Smooth muscle cell (in vitro differentiated cells): ENCODE results near the gene CD46. TPM values are rescaled to one million over a fixed set of nuclear protein-coding genes. Genes with fewer than 3 reads are reported as not detected.

Source experiments
- DNase-seq: peaks from one replicate; lab custom pipeline; 2025; ENCODE audit not compliant: unreplicated experiment; lab: John Stamatoyannopoulos, UW
- H2AFZ ChIP-seq: fragments of 200-600 bp; sonication (generic); 2 replicates; pipeline ENCODE4 v1.6.0; 2016; ENCODE audit warnings: antibody characterized with exemption, low read depth, mild to moderate bottlenecking
- H3F3A ChIP-seq: fragments of 200-600 bp; sonication (generic); 2 replicates; pipeline ENCODE4 v1.6.0; 2017; ENCODE audit warnings: antibody characterized with exemption, low read depth
- H3K27ac ChIP-seq: fragments of 200-600 bp; sonication (generic); 2 replicates; pipeline ENCODE4 v1.5.1; 2016; ENCODE audit warnings: low read depth, mild to moderate bottlenecking
- H3K27me3 ChIP-seq: fragments of 200-600 bp; sonication (generic); 2 replicates; pipeline ENCODE4 v1.6.1; 2016; ENCODE audit warnings: low read depth, mild to moderate bottlenecking
- H3K36me3 ChIP-seq: fragments of 200-600 bp; sonication (generic); 2 replicates; pipeline ENCODE4 v1.5.1; 2016; ENCODE audit warnings: low read depth
- H3K4me1 ChIP-seq: fragments of 200-600 bp; sonication (generic); 2 replicates; pipeline ENCODE4 v1.5.1; 2016; ENCODE audit warnings: low read depth
- H3K4me2 ChIP-seq: fragments of 200-600 bp; sonication (generic); 2 replicates; pipeline ENCODE4 v1.6.0; 2016; ENCODE audit warnings: mild to moderate bottlenecking
- H3K4me3 ChIP-seq: fragments of 200-600 bp; sonication (generic); 2 replicates; pipeline ENCODE4 v1.5.1; 2016; ENCODE audit warnings: mild to moderate bottlenecking
- H3K79me2 ChIP-seq: fragments of 200-600 bp; sonication (generic); 2 replicates; pipeline ENCODE4 v1.6.0; 2016; ENCODE audit warnings: low read depth, mild to moderate bottlenecking
- H3K9ac ChIP-seq: fragments of 200-600 bp; sonication (generic); 2 replicates; pipeline ENCODE4 v1.6.0; 2016; ENCODE audit warnings: low read depth
- H3K9me3 ChIP-seq: fragments of 200-600 bp; sonication (generic); replicated peaks from 2 replicates; pipeline ENCODE4 v1.5.1; 2016; ENCODE audit warnings: low read depth
- H4K20me1 ChIP-seq: fragments of 200-600 bp; sonication (generic); 2 replicates; pipeline ENCODE4 v1.6.0; 2016; ENCODE audit warnings: low read depth
- CTCF ChIP-seq: fragments of 200-600 bp; sonication (generic); IDR thresholded peaks from 2 replicates; pipeline ENCODE4 v1.5.1; 2017; ENCODE audit warnings: borderline replicate concordance, mild to moderate bottlenecking, antibody characterized with exemption; ENCODE audit not compliant: insufficient read depth, poor library complexity, severe bottlenecking
- WGBS: methylation state at CpG from one replicate; pipeline ENCODE4 v1.1.7; 2016; ENCODE audit warnings: low lambda C conversion rate; 5-methylcytosine and 5-hydroxymethylcytosine counted together
- polyA plus RNA-seq: library from polyadenylated mRNA; unstranded; fragments of >200 nt; fragmentation: Nextera tagmentation; extraction: Ambion mirVana; gene quantifications from 2 replicates; pipeline ENCODE4 v1.2.1, GENCODE V29; 2016
- total RNA-seq: library from RNA; depleted of rRNA; stranded (reverse); fragments of >200 nt; gene quantifications from 2 replicates; pipeline ENCODE4 v1.2.3, GENCODE V29; 2014

Gene CD46
- total and polyA plus RNA-seq, 2 experiments from 2014 or later: 117 to 234 TPM

GRCh38 chr1:207826557-207827487 lies 75.0 kb downstream of the CD46 start:
- peak overlapping the region; percentile 79 for H3K27ac ChIP-seq
- peak overlapping the region; percentile 30 for H3K9ac ChIP-seq
- peak overlapping the region; percentile 53 for H3K4me2 ChIP-seq

GRCh38 chr1:207827488-207827830 lies 75.6 kb downstream of the CD46 start:
- no peak overlapping the region for H3K4me2 ChIP-seq
- no peaks in the 10 kb centered on the region for H3K79me2 ChIP-seq
- no peaks in the 10 kb centered on the region for H4K20me1 ChIP-seq
- no peaks in the 10 kb centered on the region for H3K9me3 ChIP-seq
- no peak for DNase-seq
- no peaks in the 10 kb centered on the region for H3K27me3 ChIP-seq
- peaks cover 6% of the 10 kb centered on the region for H3K4me1 ChIP-seq
- no peak for TF ChIP-seq CTCF
- H2AFZ ChIP-seq: no peak overlapping the region
- H3K9ac ChIP-seq: no peak overlapping the region
- WGBS: 96% methylated on average over 2 of the region's 2 CpGs
- H3K36me3 ChIP-seq: no peaks in the 10 kb centered on the region
- H3F3A ChIP-seq: peaks cover 4% of the 10 kb centered on the region
- no peak overlapping the region for H3K4me3 ChIP-seq
- H3K27ac ChIP-seq: no peak overlapping the region

More at GRCh38 chr1:207826557-207827487, 75.0 kb downstream of the CD46 start:
- no peaks in the 10 kb centered on the region for H3K27me3 ChIP-seq
- H3K9me3 ChIP-seq: no peaks in the 10 kb centered on the region
- no peaks in the 10 kb centered on the region for H3K79me2 ChIP-seq
- TF ChIP-seq CTCF: no peak
- no peak for DNase-seq
- H2AFZ ChIP-seq: no peak overlapping the region
- peaks cover 6% of the 10 kb centered on the region for H3K4me1 ChIP-seq
- no peaks in the 10 kb centered on the region for H4K20me1 ChIP-seq
- H3K36me3 ChIP-seq: no peaks in the 10 kb centered on the region
- peaks cover 4% of the 10 kb centered on the region for H3F3A ChIP-seq
- peak overlapping the region; percentile 21 for H3K4me3 ChIP-seq
- 86% methylated on average over 18 of the region's 18 CpGs for WGBS

DNA sequence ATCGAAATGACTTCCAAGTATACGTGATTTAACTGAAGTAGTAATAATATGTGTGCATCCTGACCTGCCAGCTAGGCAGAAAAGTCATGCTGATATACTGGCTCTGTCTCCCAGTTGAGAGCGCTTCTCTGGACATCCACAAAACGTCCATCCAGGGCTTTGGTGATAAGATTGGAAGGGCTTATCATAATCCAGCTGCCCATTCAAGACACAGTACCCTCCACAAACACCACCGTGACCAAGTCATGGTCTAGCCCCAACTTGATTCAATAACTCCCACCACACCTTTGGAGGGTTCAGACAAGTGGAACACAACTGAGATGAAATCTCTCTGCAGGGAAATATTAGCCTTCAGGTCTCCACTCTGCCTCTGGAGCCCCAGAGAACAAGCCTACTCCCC lies 76.2 kb downstream of the CD46 start:
- Histone ChIP-seq H3K4me2 (no peak overlapping the region), H3K9ac (no peak overlapping the region), H2AFZ (no peak overlapping the region), H3K4me1 (peaks cover 6% of the 10 kb centered on the region), H3K36me3 (no peaks in the 10 kb centered on the region), H3K27me3 (no peaks in the 10 kb centered on the region), H3K27ac (no peak overlapping the region), H3K4me3 (no peak overlapping the region), H3K79me2 (no peaks in the 10 kb centered on the region), H3K9me3 (no peaks in the 10 kb centered on the region), H3F3A (peaks cover 4% of the 10 kb centered on the region), H4K20me1 (no peaks in the 10 kb centered on the region)
- WGBS: 75% methylated on average over 5 of the region's 5 CpGs
- TF ChIP-seq CTCF: no peak
- DNase-seq: no peak
